ACC112 (cell line): ENCODE results near the gene HGS.
A peak's percentile ranks its signal among the peaks of the same experiment; 100 is the strongest.

ENCODE experiments used
- H2AFZ ChIP-seq: fragments of 200-600 bp; sonication (generic); one replicate; pipeline ENCODE4 v1.6.0; 2017; ENCODE audit warnings: antibody characterized with exemption, low read length; ENCODE audit not compliant: unreplicated experiment
- H3K27ac ChIP-seq: fragments of 200-600 bp; sonication (generic); 2 replicates; pipeline ENCODE4 v1.5.1; 2014; ENCODE audit warnings: low read depth, mild to moderate bottlenecking, antibody characterized with exemption, low read length, moderate library complexity
- H3K27me3 ChIP-seq: fragments of 200-600 bp; sonication (generic); 2 replicates; pipeline ENCODE4 v1.6.1; 2014; ENCODE audit warnings: mild to moderate bottlenecking, antibody characterized with exemption, low read length, moderate library complexity, mixed read lengths; ENCODE audit not compliant: insufficient read depth
- H3K36me3 ChIP-seq: fragments of 200-600 bp; sonication (generic); 2 replicates; pipeline ENCODE4 v1.6.1; 2016; ENCODE audit warnings: mild to moderate bottlenecking, antibody characterized with exemption, low read length, moderate library complexity, mixed read lengths; ENCODE audit not compliant: insufficient read depth
- H3K4me1 ChIP-seq: fragments of 200-600 bp; sonication (generic); one replicate; pipeline ENCODE4 v1.6.1; 2016; ENCODE audit warnings: low read length, mixed read lengths; ENCODE audit not compliant: insufficient read depth, unreplicated experiment, control insufficient read depth
- H3K4me3 ChIP-seq: fragments of 200-600 bp; sonication (generic); 2 replicates; pipeline ENCODE4 v1.5.1; 2014; ENCODE audit warnings: mild to moderate bottlenecking, low read depth, low read length
- H3K79me2 ChIP-seq: fragments of 200-600 bp; sonication (generic); one replicate; pipeline ENCODE4 v1.6.0; 2016; ENCODE audit warnings: low read length; ENCODE audit not compliant: control insufficient read depth, unreplicated experiment, insufficient read depth

The HGS gene

DNA sequence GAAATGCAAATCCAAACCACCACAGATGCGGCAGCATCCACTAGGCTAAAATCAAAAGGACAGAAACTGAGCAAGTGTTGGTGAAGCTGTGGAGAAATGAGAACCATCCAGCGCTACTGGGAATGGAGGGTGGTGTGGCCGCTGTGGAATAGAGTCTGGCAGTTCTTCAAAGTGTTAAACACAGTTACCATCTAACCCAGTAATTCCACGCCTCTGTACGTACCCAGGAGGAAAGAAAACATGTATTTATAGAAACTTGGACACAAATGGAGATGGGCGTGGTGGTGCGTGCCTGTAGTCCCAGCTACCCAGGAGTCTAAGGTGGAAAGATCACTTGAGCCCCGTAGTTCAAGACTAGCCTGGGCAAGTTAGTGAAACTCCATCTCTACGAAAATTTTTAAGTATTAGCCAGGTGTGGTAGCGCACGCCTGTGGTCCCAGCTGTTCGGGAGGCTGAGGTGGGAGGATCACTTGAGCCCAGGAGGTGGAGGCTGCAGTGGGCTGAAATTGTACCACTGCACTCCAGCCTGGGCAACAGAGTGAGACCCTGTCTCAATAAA, 39.9 kb downstream of the HGS start:
- Histone ChIP-seq H3K4me3 (no peak overlapping the region), H3K27ac (no peak overlapping the region)

DNA sequence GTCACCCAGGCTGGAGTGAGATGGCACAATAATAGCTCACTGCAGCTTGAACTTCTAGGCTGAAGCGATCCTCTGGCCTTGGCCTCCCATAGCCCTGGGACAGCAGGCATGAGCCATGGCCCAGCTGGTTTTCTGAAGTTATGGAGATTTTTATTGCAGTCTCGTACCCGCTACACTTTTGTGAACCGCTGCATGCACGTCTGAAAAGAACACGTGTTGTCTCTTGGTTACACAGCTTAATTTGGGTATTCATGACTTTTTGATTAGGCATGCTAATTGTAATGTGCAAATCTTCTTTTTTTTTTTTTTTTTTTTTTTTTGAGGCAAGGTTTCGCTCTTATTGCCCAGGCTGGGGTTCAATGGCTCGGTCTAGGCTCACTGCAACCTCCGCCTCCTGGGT, 41.6 kb downstream of the HGS start:
- Histone ChIP-seq H3K36me3 (no peaks in the 10 kb centered on the region), H3K4me1 (peaks cover 13% of the 10 kb centered on the region), H2AFZ (no peak overlapping the region), H3K27me3 (no peaks in the 10 kb centered on the region), H3K4me3 (no peak overlapping the region), H3K27ac (no peak overlapping the region), H3K79me2 (no peaks in the 10 kb centered on the region)

More for the DNA sequence above, 39.9 kb downstream of the HGS start:
- Histone ChIP-seq H3K79me2 (no peaks in the 10 kb centered on the region), H3K27me3 (no peaks in the 10 kb centered on the region), H3K4me1 (peaks cover 13% of the 10 kb centered on the region), H3K36me3 (no peaks in the 10 kb centered on the region), H2AFZ (no peak overlapping the region)

DNA sequence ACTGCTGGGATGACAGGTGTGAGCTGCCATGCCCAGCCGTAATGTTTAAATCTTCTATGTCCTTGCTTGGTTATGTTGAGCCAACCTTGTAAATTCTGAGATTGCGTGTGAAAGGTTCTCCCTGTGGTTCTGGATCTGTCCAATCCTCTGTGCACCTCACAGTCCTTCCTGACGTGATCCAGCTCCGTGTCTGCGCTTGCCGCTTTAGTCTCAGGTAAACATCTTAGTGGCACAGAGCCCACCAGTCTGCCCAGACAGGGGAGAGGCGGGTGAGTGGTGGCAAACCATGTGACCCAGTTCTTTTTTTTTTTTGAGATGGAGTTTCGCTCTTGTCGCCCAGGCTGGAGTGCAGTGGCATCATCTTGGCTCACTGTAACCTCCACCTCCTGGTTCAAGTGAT, 42.2 kb downstream of the HGS start:
- no peaks in the 10 kb centered on the region for H3K79me2 ChIP-seq
- H3K27ac ChIP-seq, result no peak overlapping the region
- no peak overlapping the region for H3K4me3 ChIP-seq
- peaks cover 13% of the 10 kb centered on the region for H3K4me1 ChIP-seq
- no peaks in the 10 kb centered on the region for H3K27me3 ChIP-seq
- H2AFZ ChIP-seq, result no peak overlapping the region
- no peaks in the 10 kb centered on the region for H3K36me3 ChIP-seq

DNA sequence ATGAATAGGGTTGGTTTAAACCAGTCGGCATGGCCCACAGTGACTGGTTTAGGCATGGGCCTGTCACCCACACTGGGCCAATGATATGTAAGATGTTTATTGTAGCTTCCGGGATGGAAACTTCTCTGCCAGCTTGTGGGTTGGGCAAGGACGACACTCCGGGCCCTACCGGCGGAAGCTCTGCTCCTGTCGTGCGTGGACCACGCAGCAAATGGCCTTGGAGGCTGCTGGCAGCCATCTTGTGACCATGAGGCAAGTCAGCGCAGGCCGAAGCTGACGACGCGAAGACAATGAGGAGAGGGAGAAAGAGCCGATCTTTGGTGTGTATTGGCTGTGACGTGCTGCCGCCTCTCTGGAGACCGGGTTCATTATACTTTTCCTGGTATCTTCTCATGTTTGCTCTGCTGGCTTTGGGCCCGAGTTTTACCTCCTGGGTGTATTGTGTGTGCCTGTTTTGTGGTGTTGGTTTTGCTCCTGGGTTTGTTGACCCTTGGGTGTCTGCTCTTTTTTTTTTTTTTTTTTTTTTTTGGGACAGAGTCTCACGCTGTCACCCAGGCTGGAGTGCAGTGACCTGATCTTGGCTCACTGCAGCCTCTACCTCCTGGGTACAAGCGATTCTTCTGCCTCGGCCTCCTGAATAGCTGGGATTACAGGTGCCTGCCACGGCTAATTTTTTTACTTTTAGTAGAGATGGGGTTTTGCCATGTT, 43.7 kb downstream of the HGS start:
- Histone ChIP-seq H3K36me3 (no peaks in the 10 kb centered on the region), H3K27me3 (0 out of 2 replicates have a peak, but pooled peaks cover under 1% of the 10 kb centered on the region), H3K4me1 (peaks cover 7% of the 10 kb centered on the region), H3K27ac (no peak overlapping the region), H2AFZ (no peak overlapping the region), H3K4me3 (no peak overlapping the region), H3K79me2 (no peaks in the 10 kb centered on the region)

DNA sequence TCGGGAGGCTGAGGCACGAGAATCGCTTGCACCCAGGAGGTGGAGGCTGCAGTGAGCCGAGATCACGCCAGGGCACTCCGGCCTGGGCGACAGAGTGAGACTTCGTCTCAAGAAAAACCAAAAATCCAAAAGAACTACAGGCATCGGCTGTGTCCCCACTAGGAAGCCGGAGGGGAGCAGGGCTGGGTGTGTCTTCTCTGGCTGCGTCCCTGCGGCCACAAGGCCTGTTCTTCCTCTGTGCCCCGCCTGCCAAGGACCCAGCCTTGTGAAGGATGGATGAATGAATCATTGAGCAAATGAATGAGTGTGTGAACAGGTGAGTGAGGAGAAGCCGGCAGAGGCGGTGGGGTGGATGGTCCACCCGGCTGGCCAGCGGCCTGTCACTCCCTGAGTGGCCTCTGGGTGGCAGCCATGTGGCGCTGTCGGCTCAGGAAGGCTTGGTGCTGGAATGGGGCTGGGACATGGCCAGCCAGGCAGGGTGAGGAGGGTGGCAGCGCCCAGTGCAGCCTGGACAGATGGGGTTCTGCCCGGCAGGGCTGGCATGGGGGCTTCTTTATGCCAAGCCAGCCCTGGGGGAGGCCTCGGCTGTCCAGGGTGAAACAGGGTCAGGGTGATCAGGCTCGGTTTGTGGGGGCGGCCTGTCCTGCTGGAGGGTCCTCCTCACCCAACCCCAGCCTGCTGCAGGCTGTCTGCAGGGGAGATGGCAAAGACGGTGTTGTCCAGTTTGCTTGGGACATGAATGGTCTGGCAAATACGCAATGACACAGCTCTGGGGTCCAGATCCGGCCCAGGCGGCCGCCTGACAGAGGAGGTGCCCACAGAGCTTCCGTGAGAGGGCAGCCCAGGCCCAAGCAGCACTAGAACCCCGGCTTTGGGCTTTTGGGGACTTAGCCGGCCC, 49.9 kb downstream of the HGS start:
- Histone ChIP-seq H3K4me1 (peaks cover 9% of the 10 kb centered on the region), H3K36me3 (no peaks in the 10 kb centered on the region), H3K27me3 (peaks cover 11% of the 10 kb centered on the region), H3K27ac (no peak overlapping the region), H3K4me3 (no peak overlapping the region), H2AFZ (no peak overlapping the region), H3K79me2 (no peaks in the 10 kb centered on the region)

DNA sequence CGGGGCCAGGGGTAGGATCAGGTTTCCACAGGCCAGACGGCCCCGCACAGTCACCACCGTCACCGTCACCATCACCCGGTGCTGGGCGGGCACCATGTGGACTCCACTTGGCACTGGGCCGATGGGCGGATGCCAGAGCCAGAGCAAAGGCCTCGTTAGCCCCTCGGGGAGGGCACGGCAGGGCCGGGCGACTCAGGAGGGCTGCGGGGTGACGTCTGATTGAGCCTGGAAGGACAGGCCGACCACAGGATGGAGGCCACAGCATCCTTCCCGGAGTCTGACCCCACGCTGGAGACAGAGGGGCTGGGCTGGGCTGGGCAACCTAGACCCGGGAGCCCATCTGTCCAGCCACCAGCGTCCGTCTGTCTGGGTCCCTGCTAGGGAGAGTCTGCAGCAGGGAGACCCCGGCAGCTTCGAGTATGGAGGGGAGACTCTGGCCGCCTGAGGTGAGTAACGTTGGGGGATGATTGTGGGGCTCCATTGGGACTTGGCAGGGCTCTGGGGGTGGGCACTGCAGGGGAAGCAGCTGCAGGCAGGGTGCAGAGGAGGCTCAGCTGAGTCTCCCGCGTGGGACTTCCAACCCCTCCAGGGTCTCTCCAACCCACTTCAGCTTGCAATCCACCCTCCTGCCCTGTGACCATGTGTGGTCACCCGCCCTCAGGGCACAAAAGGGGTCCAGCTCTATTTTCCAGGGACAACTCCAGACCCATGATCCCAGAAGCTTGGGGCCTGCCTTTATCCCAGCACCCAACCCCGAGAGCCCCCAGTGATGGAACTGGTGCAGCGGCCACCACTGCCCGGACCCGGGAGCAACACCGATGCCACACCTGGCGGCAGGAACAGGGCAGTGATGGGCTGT, 50.8 kb downstream of the HGS start:
- no peak overlapping the region; the same call in 1 of the 2 replicates for H3K27ac ChIP-seq
- H3K4me1 ChIP-seq, result peaks cover 9% of the 10 kb centered on the region
- H3K36me3 ChIP-seq, result no peaks in the 10 kb centered on the region
- H3K79me2 ChIP-seq, result no peaks in the 10 kb centered on the region
- H2AFZ ChIP-seq, result no peak overlapping the region
- H3K27me3 ChIP-seq, result peaks cover 11% of the 10 kb centered on the region
- H3K4me3 ChIP-seq, result no peak overlapping the region

DNA sequence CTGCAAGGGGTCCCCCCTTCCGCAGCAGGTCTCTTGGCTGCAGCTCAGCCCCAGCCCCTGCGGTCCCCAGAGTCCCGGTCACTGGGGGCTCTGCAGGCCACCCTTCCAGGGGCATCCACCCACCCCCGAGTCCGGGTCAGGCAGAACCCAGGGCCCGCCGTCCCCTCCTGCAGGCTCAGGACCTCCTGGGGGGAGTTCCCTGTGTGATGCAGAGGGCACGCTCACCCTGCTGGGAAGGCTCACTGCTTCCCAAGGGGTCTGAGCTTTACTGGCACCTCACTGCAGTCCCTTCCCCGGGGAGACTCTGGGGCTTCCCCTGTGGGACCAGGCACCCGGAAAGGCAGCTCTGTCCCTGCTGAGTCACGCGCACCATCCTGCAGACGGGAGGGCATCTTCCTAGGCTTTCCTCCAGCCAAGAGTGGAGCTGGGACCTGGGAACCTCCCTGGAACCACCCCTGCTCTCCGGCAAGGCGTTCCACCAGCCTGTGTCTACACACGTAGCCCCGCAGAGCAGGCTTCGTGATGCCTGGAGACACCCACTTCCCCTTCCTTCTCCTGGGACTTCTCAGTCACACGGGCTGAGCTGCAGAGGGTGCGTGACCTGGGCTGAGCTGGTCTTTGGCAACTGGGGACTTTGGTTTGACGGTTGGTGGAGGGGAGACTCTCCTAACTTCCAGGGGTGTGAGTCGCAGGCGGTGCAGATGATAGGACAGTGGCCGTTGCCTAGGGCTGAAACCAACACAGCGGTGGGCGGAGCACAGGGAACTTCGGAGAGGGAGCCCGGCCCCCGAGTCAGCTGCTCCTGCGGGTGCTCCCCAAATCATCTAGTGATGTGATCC, 51.7 kb downstream of the HGS start:
- peaks cover 11% of the 10 kb centered on the region for H3K27me3 ChIP-seq
- peak overlapping the region; percentile 38; the same call in 1 of the 2 replicates for H3K4me3 ChIP-seq
- H2AFZ ChIP-seq, result no peak overlapping the region
- H3K36me3 ChIP-seq, result no peaks in the 10 kb centered on the region
- H3K27ac ChIP-seq, result peak overlapping the region; percentile 54; the same call in 1 of the 2 replicates
- peaks cover 9% of the 10 kb centered on the region for H3K4me1 ChIP-seq
- H3K79me2 ChIP-seq, result no peaks in the 10 kb centered on the region

DNA sequence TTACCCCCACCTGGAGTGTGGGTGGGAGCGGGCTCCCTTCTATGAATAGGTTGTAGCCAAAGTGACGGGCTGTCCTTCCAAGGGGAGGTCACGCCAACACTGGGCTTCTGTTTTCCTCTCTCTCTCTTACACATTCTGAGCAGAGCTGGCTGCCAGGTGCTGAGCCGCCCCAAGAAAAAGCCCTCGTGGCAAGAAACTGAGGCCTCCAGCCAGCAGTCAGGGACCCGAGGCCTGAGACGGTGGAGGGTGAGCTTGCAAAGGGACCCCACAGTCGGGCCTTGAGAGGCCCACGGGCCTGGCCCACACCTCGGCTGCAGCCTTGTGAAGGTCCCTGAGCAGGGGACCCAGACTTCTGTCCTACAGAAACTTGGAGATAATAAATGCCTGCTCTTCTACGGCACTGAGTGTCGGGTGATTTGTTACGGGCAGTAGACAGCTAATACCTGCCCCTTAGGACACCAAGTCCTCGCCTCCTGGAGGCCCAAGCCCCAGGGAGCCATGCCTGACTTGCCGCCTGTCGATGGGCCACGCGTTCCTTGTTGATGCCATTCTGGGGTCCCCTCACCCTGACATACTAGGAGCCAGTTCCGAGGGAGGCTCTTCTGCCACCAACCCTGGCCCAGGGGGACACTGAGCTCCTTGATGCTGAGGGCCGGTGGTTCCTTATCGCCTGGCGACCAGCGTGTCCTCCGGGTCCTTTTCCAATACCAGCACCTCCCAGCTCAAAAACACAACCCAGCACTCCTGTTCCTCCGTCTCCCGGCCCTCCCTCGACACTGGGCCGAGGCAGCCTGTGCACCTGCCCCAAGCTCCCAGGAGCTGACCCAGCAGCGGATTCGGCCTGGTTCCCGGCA, 54.4 kb downstream of the HGS start:
- no peak overlapping the region for H2AFZ ChIP-seq
- H3K4me1 ChIP-seq, result peaks cover 9% of the 10 kb centered on the region
- no peak overlapping the region for H3K27ac ChIP-seq
- H3K27me3 ChIP-seq, result peaks cover 4% of the 10 kb centered on the region
- H3K4me3 ChIP-seq, result no peak overlapping the region
- no peaks in the 10 kb centered on the region for H3K79me2 ChIP-seq
- H3K36me3 ChIP-seq, result no peaks in the 10 kb centered on the region

DNA sequence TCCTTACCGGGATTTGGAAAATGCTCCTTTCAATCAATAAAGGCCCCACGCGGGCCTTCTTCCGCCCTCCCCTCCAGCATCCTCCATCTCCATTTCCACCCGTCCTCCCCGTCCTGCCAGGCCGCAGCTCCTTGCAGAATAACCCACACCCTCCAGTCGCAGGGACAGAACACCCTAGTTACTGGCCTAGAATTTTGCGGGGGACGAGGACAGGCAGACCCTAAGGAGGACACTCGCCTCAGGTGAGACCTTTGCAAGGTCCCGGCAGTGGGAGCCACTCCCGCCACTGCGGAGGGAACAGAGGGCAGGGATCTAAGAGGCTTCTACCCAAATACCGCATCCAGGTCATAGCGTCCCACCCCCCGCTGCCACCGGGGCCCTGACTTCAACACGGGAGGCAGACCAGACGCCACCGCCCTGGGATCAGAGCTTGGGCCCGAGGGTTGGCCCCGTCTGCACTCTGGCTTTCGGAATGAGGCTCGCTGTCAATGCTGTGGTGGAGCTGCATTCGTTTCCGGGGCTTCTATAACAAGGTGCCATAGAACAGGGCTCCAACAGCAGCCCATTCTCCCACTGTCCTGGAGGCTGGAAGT, 55.1 kb downstream of the HGS start:
- Histone ChIP-seq H3K79me2 (no peaks in the 10 kb centered on the region), H3K36me3 (no peaks in the 10 kb centered on the region), H2AFZ (no peak overlapping the region), H3K4me1 (peaks cover 9% of the 10 kb centered on the region), H3K27me3 (no peaks in the 10 kb centered on the region), H3K27ac (no peak overlapping the region), H3K4me3 (no peak overlapping the region)
